SU-DHL-6 (cell line): ENCODE data around the gene HSPE1.

ENCODE experiments used
- H2AFZ ChIP-seq: fragments of 200-600 bp; sonication (generic); 2 replicates; pipeline ENCODE4 v1.6.1; 2014; ENCODE audit warnings: low read depth, mild to moderate bottlenecking, moderate library complexity, mixed read lengths, antibody characterized with exemption, low read length; ENCODE audit not compliant: severe bottlenecking
- H3F3A ChIP-seq: fragments of 200-600 bp; shearing (Covaris generic); 2 replicates; pipeline ENCODE4 v1.6.0; 2016; ENCODE audit warnings: antibody characterized with exemption, mild to moderate bottlenecking; ENCODE audit not compliant: insufficient read depth
- H3K27ac ChIP-seq: fragments of 200-600 bp; sonication (generic); 2 replicates; pipeline ENCODE4 v1.5.1; 2016; ENCODE audit warnings: low read depth, mild to moderate bottlenecking, low read length, moderate library complexity, mixed read lengths
- H3K27me3 ChIP-seq: fragments of 200-600 bp; sonication (generic), shearing (Covaris generic); 2 replicates; pipeline ENCODE4 v1.6.0; 2014; ENCODE audit warnings: mild to moderate bottlenecking, low read length
- H3K36me3 ChIP-seq: fragments of 200-600 bp; sonication (generic); 2 replicates; pipeline ENCODE4 v1.6.1; 2014; ENCODE audit warnings: mild to moderate bottlenecking, low read length, mixed read lengths
- H3K4me2 ChIP-seq: fragments of 300-600, 200-600 bp; shearing (Covaris generic), sonication (generic); 2 replicates; pipeline ENCODE4 v1.6.0; 2014; ENCODE audit warnings: low read length, low read depth, mild to moderate bottlenecking; ENCODE audit not compliant: poor library complexity, severe bottlenecking
- H3K4me3 ChIP-seq: fragments of 200-600 bp; sonication (generic); 2 replicates; pipeline ENCODE4 v1.5.1; 2014; ENCODE audit warnings: antibody characterized with exemption, low read length, mild to moderate bottlenecking, mixed read lengths; ENCODE audit not compliant: insufficient read depth, poor library complexity, severe bottlenecking
- H3K79me2 ChIP-seq: fragments of 200-600 bp; sonication (generic); 2 replicates; pipeline ENCODE4 v1.6.1; 2014; ENCODE audit warnings: mild to moderate bottlenecking, low read length, moderate library complexity; ENCODE audit not compliant: insufficient read depth
- H3K9ac ChIP-seq: fragments of 200-600 bp; sonication (generic); 2 replicates; pipeline ENCODE4 v1.7.0; 2014; ENCODE audit warnings: mild to moderate bottlenecking, low read length
- H3K9me2 ChIP-seq: fragments of 200-600 bp; sonication (generic); replicated peaks from 2 replicates; pipeline ENCODE4 v1.6.1; 2014; ENCODE audit warnings: low read length; ENCODE audit not compliant: insufficient read depth
- H3K9me3 ChIP-seq: fragments of 200-600 bp; sonication (generic); 2 replicates; pipeline ENCODE4 v1.6.1; 2014; ENCODE audit warnings: low read length, mixed read lengths; ENCODE audit not compliant: insufficient read depth
- H4K20me1 ChIP-seq: fragments of 200-600 bp; sonication (generic); 2 replicates; pipeline ENCODE4 v1.6.1; 2014; ENCODE audit warnings: low read depth, mild to moderate bottlenecking, antibody characterized with exemption, low read length, moderate library complexity, mixed read lengths
- EZH2phosphoT487 ChIP-seq: fragments of 200-600 bp; sonication (generic), shearing (Covaris generic); conservative IDR thresholded peaks from 2 replicates; pipeline ENCODE4 v1.6.1; 2018; ENCODE audit warnings: mild to moderate bottlenecking, antibody characterized with exemption, low read length, moderate library complexity, mixed read lengths
- TF ChIP-seq, protein P1 (sequence below): fragments of 200-600 bp; sonication (generic); IDR thresholded peaks from one replicate; pipeline ENCODE4 v1.5.1; 2017; ENCODE audit warnings: antibody characterized with exemption, mild to moderate bottlenecking, low read length, moderate library complexity; ENCODE audit not compliant: insufficient read depth, poor library complexity, severe bottlenecking

Gene HSPE1

GRCh38 chr2:197504512-197504911 lies 4.3 kb downstream of the HSPE1 start:
- Histone ChIP-seq H3K79me2 (peaks cover 45% of the 10 kb centered on the region), H3K27me3 (no peaks in the 10 kb centered on the region), H4K20me1 (no peaks in the 10 kb centered on the region), H3K27ac (no peak overlapping the region), H3F3A (peaks cover 46% of the 10 kb centered on the region), H3K4me2 (no peak overlapping the region), H2AFZ (no peak overlapping the region), H3K9me2 (no peaks in the 10 kb centered on the region), H3K9ac (no peak overlapping the region), H3K4me3 (no peak overlapping the region), H3K9me3 (no peaks in the 10 kb centered on the region), H3K36me3 (peaks cover 22% of the 10 kb centered on the region)
- TF ChIP-seq, protein P1, sequence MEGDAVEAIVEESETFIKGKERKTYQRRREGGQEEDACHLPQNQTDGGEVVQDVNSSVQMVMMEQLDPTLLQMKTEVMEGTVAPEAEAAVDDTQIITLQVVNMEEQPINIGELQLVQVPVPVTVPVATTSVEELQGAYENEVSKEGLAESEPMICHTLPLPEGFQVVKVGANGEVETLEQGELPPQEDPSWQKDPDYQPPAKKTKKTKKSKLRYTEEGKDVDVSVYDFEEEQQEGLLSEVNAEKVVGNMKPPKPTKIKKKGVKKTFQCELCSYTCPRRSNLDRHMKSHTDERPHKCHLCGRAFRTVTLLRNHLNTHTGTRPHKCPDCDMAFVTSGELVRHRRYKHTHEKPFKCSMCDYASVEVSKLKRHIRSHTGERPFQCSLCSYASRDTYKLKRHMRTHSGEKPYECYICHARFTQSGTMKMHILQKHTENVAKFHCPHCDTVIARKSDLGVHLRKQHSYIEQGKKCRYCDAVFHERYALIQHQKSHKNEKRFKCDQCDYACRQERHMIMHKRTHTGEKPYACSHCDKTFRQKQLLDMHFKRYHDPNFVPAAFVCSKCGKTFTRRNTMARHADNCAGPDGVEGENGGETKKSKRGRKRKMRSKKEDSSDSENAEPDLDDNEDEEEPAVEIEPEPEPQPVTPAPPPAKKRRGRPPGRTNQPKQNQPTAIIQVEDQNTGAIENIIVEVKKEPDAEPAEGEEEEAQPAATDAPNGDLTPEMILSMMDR = no peak
- TF ChIP-seq EZH2phosphoT487 = no peak

DNA sequence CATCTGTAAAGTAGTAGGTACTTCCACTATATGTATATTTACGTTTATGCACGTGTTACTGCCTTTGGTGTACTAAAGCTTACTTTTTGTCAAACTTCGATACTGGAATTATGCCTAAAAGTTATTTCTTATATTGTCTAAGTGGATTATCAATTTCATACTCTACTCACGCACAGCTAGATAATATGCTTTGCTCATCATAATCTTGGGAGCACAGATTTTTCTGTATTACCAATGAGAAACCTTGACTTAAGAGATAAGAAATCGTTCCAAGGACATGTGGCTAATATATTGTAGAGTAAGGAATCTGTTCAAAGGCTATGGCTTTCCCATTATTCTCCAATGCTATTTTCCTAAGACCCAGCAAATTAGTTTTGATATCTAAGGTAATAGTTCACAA lies 6.5 kb downstream of the HSPE1 start:
- Histone ChIP-seq H3K9ac (no peak overlapping the region), H3K27ac (no peak overlapping the region), H3K4me3 (no peak overlapping the region), H3K9me2 (no peaks in the 10 kb centered on the region), H3K36me3 (peaks cover 21% of the 10 kb centered on the region), H3F3A (peaks cover 39% of the 10 kb centered on the region), H3K79me2 (peaks cover 30% of the 10 kb centered on the region), H4K20me1 (no peaks in the 10 kb centered on the region), H2AFZ (no peak overlapping the region), H3K27me3 (no peaks in the 10 kb centered on the region), H3K9me3 (no peaks in the 10 kb centered on the region), H3K4me2 (no peak overlapping the region)
- TF ChIP-seq EZH2phosphoT487 = no peak
- TF ChIP-seq, protein P1 = no peak

GRCh38 chr2:197513915-197514314 lies 13.7 kb downstream of the HSPE1 start:
- Histone ChIP-seq H3K27ac (no peak overlapping the region), H4K20me1 (0 out of 2 replicates have a peak, but pooled peaks cover 3% of the 10 kb centered on the region), H3K79me2 (peaks cover 39% of the 10 kb centered on the region), H3K9ac (no peak overlapping the region), H3K4me2 (no peak overlapping the region), H3K9me3 (no peaks in the 10 kb centered on the region), H2AFZ (no peak overlapping the region), H3K9me2 (no peaks in the 10 kb centered on the region), H3K36me3 (no peaks in the 10 kb centered on the region; the same call in 1 of the 2 replicates), H3K27me3 (no peaks in the 10 kb centered on the region), H3F3A (peaks cover 22% of the 10 kb centered on the region), H3K4me3 (no peak overlapping the region)
- TF ChIP-seq, protein P1 = no peak
- no peak for TF ChIP-seq EZH2phosphoT487

GRCh38 chr2:197514754-197515153 lies 14.6 kb downstream of the HSPE1 start:
- Histone ChIP-seq H3K27me3 (no peaks in the 10 kb centered on the region), H3K9me3 (no peaks in the 10 kb centered on the region), H3K4me3 (peak overlapping the region; percentile 81), H3K9me2 (no peaks in the 10 kb centered on the region), H4K20me1 (0 out of 2 replicates have a peak, but pooled peaks cover 6% of the 10 kb centered on the region), H2AFZ (peak overlapping the region; percentile 70), H3K9ac (peak overlapping the region; percentile 73), H3F3A (peaks cover 22% of the 10 kb centered on the region), H3K79me2 (peaks cover 47% of the 10 kb centered on the region), H3K36me3 (no peaks in the 10 kb centered on the region), H3K4me2 (peak overlapping the region; percentile 90), H3K27ac (peak overlapping the region; percentile 89)
- TF ChIP-seq, protein P1 = no peak
- TF ChIP-seq EZH2phosphoT487 = no peak
